ENCODE measurements around the gene TTC6. TPM values are rescaled to one million over a fixed set of nuclear protein-coding genes. Genes with fewer than 3 reads are reported as not detected.

Gene TTC6
- total RNA-seq, 1 experiment from 2014 or later: 5.2 TPM

DNA sequence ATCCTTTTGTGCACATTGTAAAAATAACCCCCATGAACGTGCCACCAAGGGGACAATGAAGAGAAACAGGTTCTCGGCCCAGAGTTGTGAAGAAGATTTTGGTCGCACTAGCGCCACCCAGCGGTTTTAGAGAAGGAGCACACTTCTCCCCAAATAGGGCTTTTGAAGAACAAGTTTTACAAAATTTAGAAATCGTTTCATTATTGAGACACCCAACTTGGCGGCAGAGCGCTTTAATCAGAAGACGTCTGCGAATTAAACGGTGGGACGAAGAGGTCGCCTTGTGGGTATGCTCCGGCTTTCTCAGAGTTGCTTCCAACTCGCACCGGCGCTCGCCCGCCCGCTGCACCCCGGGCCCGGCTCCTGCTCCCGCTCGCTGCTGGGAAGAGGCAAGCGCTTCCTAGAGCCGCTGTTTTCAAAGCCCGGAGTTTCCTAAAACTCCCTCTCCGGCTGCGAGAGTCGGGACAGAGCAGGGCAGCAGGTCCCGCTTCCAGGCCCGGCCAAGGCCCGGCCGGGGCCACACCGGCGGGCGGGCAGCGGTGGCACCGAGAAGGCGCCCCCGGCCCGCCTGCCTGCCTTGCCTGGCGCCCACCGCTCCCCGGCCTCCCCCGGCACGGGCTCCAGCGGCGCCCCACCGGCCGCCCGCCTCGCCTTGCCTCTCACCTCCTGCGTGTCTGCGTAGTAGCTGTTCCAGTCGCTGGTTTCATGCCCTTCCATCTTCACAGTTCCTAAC, 1.0 kb upstream of the TTC6 start:
- ChIA-PET POLR2A (ENCODE audit: unreplicated experiment) (interaction anchor here (0.6 kb wide), 1 partner anchor 23 kb away, joined by 8 read pairs; no protein-coding TSS in a partner anchor), CTCF (no interaction called here)
- peak overlapping the region; percentile 70 for H2AFZ ChIP-seq
- intact Hi-C loops (cut with micrococcal nuclease; ENCODE audit: unreplicated experiment): loop anchor here (1.0 to 10.0 kb wide), 4 partner anchors 280 to 620 kb away; no protein-coding TSS in a partner anchor
- H3K4me2 ChIP-seq: peak overlapping the region; percentile 96
- H3K4me1 ChIP-seq (replicated peaks; ENCODE audit: insufficient read depth): no peaks in the 10 kb centered on the region
- H3K27me3 ChIP-seq (ENCODE audit: insufficient read depth, low read depth): no peaks in the 10 kb centered on the region
- H4K20me1 ChIP-seq (ENCODE audit: insufficient read depth): no peaks in the 10 kb centered on the region
- H3K36me3 ChIP-seq (ENCODE audit: low read depth): peaks cover 20% of the 10 kb centered on the region; the same call in 1 of the 2 replicates
- peaks cover 85% of the 10 kb centered on the region for H3K79me2 ChIP-seq (ENCODE audit: low read depth)
- H3F3A ChIP-seq (ENCODE audit: insufficient read depth, low read depth): peaks cover 28% of the 10 kb centered on the region
- TSS peak; percentile 35 for BruUV-seq (replicated peaks)
- no peaks in the 10 kb centered on the region for H3K9me3 ChIP-seq (ENCODE audit: insufficient read depth, low read depth)
- H3K27ac ChIP-seq: peak overlapping the region; percentile 99
- DNase-seq: peak; percentile 68 to 71
- peak overlapping the region; percentile 94 for H3K4me3 ChIP-seq
- TF ChIP-seq EZH2 (IDR thresholded peaks at IDR 0.05; ENCODE audit: low read depth) (no peak), CTCF (conservative IDR thresholded peaks at IDR 0.05) (peak; percentile 80)
- no peaks in the 10 kb centered on the region for H3K9me2 ChIP-seq (ENCODE audit: insufficient read depth)

GRCh38 chr14:37595809-37596621, 586 bp downstream of the TTC6 start:
- Histone ChIP-seq H3K27ac (peak overlapping the region; percentile 99), H3K27me3 (ENCODE audit: insufficient read depth, low read depth) (no peaks in the 10 kb centered on the region), H3F3A (ENCODE audit: insufficient read depth, low read depth) (peaks cover 35% of the 10 kb centered on the region), H3K4me2 (peak overlapping the region; percentile 83), H3K9me3 (ENCODE audit: insufficient read depth, low read depth) (no peaks in the 10 kb centered on the region), H3K4me3 (peak overlapping the region; percentile 78), H3K79me2 (ENCODE audit: low read depth) (peaks cover 82% of the 10 kb centered on the region), H3K4me1 (replicated peaks; ENCODE audit: insufficient read depth) (peaks cover 11% of the 10 kb centered on the region), H3K9me2 (ENCODE audit: insufficient read depth) (no peaks in the 10 kb centered on the region), H4K20me1 (ENCODE audit: insufficient read depth) (no peaks in the 10 kb centered on the region), H2AFZ (peak overlapping the region; percentile 75; the same call in 1 of the 2 replicates), H3K36me3 (ENCODE audit: low read depth) (peaks cover 4% of the 10 kb centered on the region; the same call in 1 of the 2 replicates)
- TSS peak; percentile 61 for BruUV-seq (replicated peaks)
- TF ChIP-seq CTCF (conservative IDR thresholded peaks at IDR 0.05): no peak
- no peak for TF ChIP-seq EZH2 (IDR thresholded peaks at IDR 0.05; ENCODE audit: low read depth)
- intact Hi-C loops (cut with micrococcal nuclease; ENCODE audit: unreplicated experiment): loop anchor here (2.0 to 10.0 kb wide), 3 partner anchors 101 to 621 kb away; no protein-coding TSS in a partner anchor
- POLR2A ChIA-PET (ENCODE audit: unreplicated experiment): interaction anchor here (0.5 to 0.9 kb wide), 5 partner anchors 38 to 1608 kb away, joined by 3 to 6 read pairs (median 4); no protein-coding TSS in a partner anchor
- DNase-seq: peak; percentile 90 to 95
- CTCF ChIA-PET: interaction anchor here (0.7 kb wide), 2 partner anchors 16 to 256 kb away, joined by 3 read pairs; no protein-coding TSS in a partner anchor

DNA sequence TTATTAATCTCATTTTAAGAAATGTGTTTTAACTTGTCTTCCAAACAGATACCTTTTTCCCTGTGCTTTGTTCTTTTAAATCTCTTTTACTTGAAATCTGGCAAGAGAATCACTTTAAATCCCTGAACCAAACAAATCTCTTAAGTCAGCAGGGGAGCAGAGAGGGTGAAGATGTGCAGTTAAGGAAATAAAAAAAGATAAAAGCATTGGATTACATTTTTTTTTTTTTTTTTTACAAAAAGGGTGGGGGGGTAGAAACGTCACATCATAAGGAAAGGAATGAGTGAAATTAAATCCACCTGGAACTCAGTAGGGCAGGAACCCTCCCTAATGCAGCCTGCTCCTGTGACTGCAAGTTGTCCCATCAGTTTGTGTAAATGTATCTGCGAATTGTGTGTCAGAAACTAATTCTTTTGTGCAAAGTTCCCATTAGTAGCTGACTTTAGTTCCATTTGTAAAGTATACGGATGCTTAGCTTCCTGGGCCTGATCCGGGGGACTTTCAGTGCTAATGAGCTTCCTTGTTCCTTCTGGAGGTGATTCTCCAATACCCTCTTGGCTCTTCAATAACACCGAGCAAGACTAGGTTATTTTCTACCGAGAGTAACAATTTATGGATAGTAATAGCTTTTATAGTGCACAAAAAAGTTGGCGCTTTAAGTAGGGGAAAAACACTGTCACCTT, 1.5 kb downstream of the TTC6 start:
- H3K79me2 ChIP-seq (ENCODE audit: low read depth): peaks cover 75% of the 10 kb centered on the region
- no TSS peak for BruUV-seq (replicated peaks)
- no peak overlapping the region for H2AFZ ChIP-seq
- no peaks in the 10 kb centered on the region for H3K36me3 ChIP-seq (ENCODE audit: low read depth)
- peak overlapping the region; percentile 83 for H3K4me2 ChIP-seq
- no peaks in the 10 kb centered on the region for H3K9me3 ChIP-seq (ENCODE audit: insufficient read depth, low read depth)
- no peak for DNase-seq
- peak overlapping the region; percentile 78 for H3K4me3 ChIP-seq
- peak overlapping the region; percentile 99 for H3K27ac ChIP-seq
- intact Hi-C loops (cut with micrococcal nuclease; ENCODE audit: unreplicated experiment): loop anchor here (5.0 to 10.0 kb wide), 2 partner anchors 100 to 622 kb away; no protein-coding TSS in a partner anchor
- CTCF ChIA-PET: no interaction called here
- H4K20me1 ChIP-seq (ENCODE audit: insufficient read depth): no peaks in the 10 kb centered on the region
- H3K27me3 ChIP-seq (ENCODE audit: insufficient read depth, low read depth): no peaks in the 10 kb centered on the region
- H3K4me1 ChIP-seq (replicated peaks; ENCODE audit: insufficient read depth): peaks cover 14% of the 10 kb centered on the region
- H3K9me2 ChIP-seq (ENCODE audit: insufficient read depth): no peaks in the 10 kb centered on the region
- POLR2A ChIA-PET (ENCODE audit: unreplicated experiment): interaction anchor here (0.5 to 0.6 kb wide), 4 partner anchors 39 to 923 kb away, joined by 3 to 6 read pairs (median 4); no protein-coding TSS in a partner anchor
- peaks cover 35% of the 10 kb centered on the region for H3F3A ChIP-seq (ENCODE audit: insufficient read depth, low read depth)
- TF ChIP-seq CTCF (conservative IDR thresholded peaks at IDR 0.05) (no peak), EZH2 (IDR thresholded peaks at IDR 0.05; ENCODE audit: low read depth) (no peak)

All from PC-9 (cell line).